Measurements from ENCODE around the gene EFNA5.

EFNA5 gene

DNA sequence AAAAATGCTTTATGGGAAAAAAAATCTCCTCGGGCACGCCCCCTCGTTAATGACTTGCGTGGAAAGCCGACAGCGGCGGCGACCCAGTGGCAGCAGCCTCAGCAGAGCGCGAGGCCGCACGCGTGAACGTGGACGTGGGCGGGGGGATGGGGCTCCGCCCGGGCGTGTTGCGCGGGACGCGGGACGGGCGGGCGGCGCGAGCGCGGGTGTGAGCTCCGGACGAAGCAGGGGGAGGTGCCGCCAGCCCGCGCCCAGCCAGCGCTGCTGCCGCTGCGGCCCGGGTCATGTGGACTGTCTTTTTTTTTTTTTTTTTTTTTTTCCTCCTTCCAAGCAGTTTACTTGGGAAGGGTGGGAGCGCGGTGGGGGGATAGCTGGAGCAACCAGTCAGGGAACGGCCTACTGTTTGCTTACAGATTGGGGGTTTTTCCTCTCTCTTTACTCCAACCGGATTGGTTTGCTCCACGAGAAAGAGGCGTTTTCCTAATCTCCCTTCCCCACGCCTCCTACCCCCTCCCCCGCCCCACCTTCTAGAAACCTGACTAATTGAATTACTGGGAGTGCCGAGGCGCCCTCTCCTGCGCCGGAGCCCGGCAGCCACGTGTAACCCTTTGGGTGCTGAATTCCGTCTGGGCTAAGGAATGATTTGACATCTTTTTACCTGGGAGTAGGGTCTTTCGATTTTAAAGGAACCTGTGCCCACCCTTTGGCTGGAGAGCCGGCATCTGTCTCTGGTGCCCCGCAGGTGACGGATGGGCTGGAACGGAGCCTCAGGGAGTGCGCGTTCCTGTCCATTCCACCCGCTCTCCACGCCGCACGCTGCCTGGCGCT is 1.7 kb upstream of the EFNA5 start:
- DNase-seq (ENCODE audit: low read depth in 2 of 2), result no peak

DNA sequence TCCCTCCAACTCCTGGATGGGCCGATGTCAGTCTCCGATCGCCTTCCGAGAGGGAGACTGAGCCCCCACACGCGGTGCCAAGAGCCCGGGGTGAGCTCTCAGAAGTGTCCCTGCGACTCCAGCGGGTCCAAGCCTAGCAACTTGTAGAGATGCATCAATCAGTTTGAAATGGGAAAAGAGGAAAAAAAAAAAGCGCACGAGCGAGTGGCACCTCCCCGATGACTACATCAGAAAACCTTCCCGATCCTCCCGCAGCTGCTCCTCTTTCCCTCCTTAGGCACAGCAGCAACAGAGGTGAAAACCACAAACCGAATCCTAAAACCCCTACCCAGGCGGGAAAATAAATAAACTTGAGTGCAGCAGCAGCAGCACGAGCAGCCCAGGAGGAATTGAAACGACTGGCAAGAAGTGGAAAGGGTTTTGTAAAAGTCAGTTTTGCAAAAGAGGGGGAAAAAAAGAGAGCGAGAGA is 1.0 kb upstream of the EFNA5 start:
- DNase-seq (ENCODE audit: low read depth in 2 of 2), result no peak

GRCh38 chr5:107670087-107670931 is 428 bp downstream of the EFNA5 start:
- no peak for DNase-seq (ENCODE audit: low read depth in 2 of 2)

- DNase-seq (ENCODE audit: low read depth in 2 of 2), result no peak
These were observed 1.4 kb downstream of the EFNA5 start for GRCh38 chr5:107669096-107670031.

DNA sequence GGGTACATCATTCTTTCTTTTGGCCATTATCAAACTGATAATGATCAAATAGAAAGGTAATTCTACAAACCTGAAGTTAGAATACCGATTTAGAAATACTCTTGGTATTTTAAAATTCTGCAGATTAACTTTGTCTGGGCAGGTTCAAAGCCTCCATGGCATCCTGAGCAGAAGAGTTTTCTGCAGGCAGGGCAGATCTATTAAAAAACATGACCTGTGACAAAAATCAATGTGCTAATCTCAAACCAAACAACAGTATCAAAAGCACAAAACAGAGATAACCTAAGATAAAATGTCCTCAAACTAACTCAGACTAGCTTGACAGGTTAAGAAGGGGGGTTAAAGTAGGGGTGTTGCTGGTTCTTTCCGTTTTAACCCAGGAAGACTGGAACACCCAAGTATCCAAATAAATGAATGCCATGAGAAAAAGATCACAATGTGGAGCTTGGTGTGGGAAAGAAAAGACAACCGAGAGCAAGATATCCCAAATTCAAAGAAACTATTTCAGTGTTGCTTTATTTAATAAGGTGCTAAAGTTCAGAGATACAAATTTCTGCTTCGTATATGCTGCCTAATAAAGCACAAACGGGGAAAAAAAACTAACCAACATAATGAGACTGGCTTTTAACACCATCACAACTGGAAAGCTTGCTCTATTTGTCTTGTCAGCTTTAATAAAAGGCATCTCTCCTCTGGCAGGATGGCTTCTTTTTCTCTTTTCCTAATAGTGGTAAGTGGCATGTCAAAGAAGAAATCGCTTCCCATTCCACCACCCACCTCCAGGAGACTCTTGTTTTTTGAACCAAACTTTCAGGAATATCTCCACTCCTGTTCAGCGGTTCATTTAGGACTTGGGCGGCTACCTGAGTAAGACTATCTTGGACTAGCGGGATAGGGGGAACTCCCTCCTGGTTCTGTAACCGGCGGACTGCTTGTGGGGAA is 2.3 kb downstream of the EFNA5 start:
- no peak for DNase-seq (ENCODE audit: low read depth in 2 of 2)

DNA sequence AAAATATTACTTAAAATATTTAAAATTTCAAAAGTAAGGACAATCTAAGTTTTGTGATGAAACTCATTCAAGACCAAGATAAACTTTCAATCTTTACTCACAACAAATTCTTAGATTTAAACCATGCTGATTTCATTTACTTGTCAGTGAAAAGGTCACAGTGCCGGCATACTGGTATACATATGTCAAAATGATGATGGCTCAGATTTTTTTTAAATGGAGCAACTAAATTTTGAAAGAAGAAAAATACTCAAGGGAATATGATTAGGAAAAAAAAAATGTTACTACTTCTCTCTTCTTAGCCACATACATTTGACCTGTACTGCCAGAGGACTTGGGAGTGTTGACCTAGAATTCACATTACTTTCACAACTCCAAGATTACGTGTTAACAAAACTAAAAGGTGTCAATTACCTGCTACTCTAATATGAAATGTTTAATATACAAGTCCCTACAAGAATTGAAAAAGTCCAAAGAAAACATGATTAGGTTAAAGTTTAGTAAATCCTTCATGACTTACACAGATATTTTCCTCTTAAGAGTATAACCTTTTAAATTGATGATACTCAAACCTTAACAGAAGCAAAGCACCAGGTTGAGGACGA is 4.6 kb downstream of the EFNA5 start:
- no peak for DNase-seq (ENCODE audit: low read depth in 2 of 2)

- no peak for DNase-seq (ENCODE audit: low read depth in 2 of 2)
These were observed 5.6 kb downstream of the EFNA5 start for GRCh38 chr5:107665036-107665570.

- no peak for DNase-seq (ENCODE audit: low read depth in 2 of 2)
These were observed 7.0 kb downstream of the EFNA5 start for GRCh38 chr5:107663697-107664096.

GRCh38 chr5:107661650-107662044 is 9.1 kb downstream of the EFNA5 start:
- DNase-seq (ENCODE audit: low read depth in 2 of 2), result no peak

GRCh38 chr5:107661038-107661649 is 9.6 kb downstream of the EFNA5 start:
- no peak for DNase-seq (ENCODE audit: low read depth in 2 of 2)

DNA sequence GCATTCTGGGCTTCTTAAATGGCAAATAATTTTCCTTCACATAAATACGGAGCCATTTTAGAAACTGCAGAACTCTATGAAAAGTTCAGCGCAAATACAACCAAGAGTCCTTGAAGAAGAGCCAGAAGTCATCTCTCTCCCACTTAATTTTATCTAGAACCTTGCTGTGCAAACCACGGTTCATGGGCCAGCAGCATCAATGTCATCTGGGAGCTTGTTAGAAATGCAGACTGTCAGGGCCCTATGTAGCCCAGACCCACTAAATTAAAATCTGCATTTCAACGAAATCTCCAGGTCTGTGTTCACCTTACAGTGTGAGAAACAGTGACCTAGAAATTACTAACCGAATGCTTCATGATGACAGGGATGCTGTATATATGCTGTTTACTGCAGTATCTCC is 12.2 kb downstream of the EFNA5 start:
- DNase-seq (ENCODE audit: low read depth in 2 of 2), result no peak

- DNase-seq (ENCODE audit: low read depth in 2 of 2), result no peak
These were observed 14.9 kb downstream of the EFNA5 start for GRCh38 chr5:107655831-107656230.

DNA sequence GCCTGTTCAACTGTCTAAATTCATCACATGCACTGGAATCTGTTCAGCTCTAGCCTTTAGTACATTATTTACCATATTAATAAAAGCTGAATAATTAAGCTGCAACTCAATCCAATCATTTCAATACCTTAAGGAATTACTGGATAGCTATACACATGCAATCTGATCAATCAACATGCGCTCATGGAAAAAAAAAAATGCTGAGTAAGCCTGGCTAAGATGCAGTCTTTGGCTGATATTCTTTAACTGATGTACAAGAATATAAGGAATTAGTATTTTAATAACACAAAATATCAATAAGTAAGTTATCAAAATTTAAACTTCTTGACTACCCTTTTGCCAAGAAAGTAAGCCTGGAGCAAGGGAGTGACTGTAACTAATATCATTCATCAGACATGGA is 15.9 kb downstream of the EFNA5 start:
- no peak for DNase-seq (ENCODE audit: low read depth in 2 of 2)

GRCh38 chr5:107653685-107654084 is 17.1 kb downstream of the EFNA5 start:
- no peak for DNase-seq (ENCODE audit: low read depth in 2 of 2)

- no peak for DNase-seq (ENCODE audit: low read depth in 2 of 2)
These were observed 17.7 kb downstream of the EFNA5 start for GRCh38 chr5:107652839-107653607.

DNA sequence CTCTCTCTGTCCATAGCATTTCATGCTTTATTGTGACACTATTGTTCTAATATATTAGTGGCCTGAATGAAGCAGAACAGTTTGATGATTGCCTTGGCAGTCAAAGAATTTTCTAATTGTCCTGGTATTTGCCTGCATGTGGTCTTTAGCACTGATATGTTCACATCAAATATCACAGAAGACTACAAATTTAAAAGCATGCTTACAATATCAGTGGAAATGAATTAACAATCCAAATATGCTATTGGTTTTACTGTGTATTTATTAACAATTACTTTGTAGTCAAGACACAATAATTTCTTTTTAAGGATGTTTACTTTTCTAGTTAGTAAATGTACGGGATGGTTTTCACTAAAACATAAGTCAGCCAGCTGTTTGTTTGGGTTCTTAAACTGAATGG is 18.3 kb downstream of the EFNA5 start:
- DNase-seq (ENCODE audit: low read depth in 2 of 2), result no peak

DNA sequence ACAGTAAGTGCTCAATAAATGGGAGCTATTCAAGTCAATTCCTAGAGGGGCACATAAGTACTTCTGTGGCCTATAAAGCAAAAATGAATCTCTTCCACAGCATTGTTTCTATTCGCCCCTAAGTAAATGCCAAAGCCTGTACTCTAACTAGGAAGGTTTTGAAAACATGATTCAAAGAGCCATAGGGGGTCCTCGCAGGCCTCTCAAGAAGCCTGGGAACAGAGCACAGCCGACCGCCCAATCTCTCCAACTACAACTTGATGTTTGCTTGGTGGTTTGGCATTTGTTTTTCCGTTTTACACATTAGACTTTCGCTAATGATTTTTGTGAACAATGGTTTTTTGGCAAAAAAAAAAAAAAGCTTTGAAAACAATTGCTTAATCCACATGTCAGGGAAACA is 19.4 kb downstream of the EFNA5 start:
- no peak for DNase-seq (ENCODE audit: low read depth in 2 of 2)

DNA sequence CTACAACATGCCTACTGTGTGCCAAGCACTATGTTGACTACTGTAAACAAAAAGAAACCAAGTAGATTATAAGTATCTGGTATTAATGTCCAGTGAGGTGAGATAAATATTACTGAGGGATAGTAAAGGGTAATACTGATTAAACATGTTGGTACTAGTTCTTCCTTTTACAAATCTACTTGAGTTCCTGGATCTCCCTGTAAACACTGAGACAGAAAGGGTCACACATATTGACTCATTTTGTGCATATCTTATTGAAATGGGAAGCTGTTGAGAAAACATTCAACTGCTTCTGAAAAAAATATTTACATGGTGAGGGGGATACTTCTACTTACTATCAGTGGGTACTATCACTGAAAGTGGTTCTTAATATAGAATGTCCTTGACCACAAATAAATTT is 24.3 kb downstream of the EFNA5 start:
- no peak for DNase-seq (ENCODE audit: low read depth in 2 of 2)

- DNase-seq (ENCODE audit: low read depth in 2 of 2), result no peak
These were observed 30.2 kb downstream of the EFNA5 start for GRCh38 chr5:107640568-107640967.
